ENCODE measurements around the gene AHI1.

DNA sequence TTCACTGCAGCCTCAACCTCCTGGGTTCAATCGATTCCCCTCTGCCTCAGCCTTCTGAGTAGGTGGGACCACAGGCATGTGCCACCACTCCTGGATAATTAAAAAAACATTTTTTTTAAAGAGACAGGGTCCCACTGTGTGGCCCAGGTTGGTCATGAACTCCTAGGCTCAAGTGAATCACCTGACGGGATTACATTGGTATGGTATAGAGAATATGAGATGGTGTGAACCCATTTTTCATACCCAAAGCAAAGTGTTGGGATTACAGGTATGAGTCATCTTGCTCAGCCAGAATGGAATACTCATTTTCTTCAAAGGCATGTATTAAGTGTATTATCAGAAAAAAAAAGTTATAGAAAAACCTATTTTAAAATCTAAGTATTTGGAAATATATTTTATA lies 114.2 kb downstream of the AHI1 start:
- TF ChIP-seq, protein P1, sequence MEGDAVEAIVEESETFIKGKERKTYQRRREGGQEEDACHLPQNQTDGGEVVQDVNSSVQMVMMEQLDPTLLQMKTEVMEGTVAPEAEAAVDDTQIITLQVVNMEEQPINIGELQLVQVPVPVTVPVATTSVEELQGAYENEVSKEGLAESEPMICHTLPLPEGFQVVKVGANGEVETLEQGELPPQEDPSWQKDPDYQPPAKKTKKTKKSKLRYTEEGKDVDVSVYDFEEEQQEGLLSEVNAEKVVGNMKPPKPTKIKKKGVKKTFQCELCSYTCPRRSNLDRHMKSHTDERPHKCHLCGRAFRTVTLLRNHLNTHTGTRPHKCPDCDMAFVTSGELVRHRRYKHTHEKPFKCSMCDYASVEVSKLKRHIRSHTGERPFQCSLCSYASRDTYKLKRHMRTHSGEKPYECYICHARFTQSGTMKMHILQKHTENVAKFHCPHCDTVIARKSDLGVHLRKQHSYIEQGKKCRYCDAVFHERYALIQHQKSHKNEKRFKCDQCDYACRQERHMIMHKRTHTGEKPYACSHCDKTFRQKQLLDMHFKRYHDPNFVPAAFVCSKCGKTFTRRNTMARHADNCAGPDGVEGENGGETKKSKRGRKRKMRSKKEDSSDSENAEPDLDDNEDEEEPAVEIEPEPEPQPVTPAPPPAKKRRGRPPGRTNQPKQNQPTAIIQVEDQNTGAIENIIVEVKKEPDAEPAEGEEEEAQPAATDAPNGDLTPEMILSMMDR (IDR thresholded peaks at IDR 0.05): no peak
- no peak for TF ChIP-seq ZFX (IDR thresholded peaks at IDR 0.05; ENCODE audit: borderline replicate concordance)
